Hepatocyte (in vitro differentiated cells): ENCODE data around the gene ST3GAL4. TPM values are rescaled to one million over a fixed set of nuclear protein-coding genes. Genes with fewer than 3 reads are reported as not detected.

Source experiments
- DNase-seq: peaks from one replicate; pipeline ENCODE4 v3.0.0-alpha.2; 2016; ENCODE audit warnings: low spot score
- H2AFZ ChIP-seq: fragments of 200-600 bp; sonication (generic); 2 replicates; pipeline ENCODE4 v1.6.0; 2016; ENCODE audit warnings: antibody characterized with exemption, mild to moderate bottlenecking
- H3K27ac ChIP-seq: fragments of 200-600 bp; sonication (generic); 2 replicates; pipeline ENCODE4 v1.5.1; 2016; ENCODE audit warnings: mild to moderate bottlenecking
- H3K27me3 ChIP-seq: fragments of 200-600 bp; sonication (generic); 2 replicates; pipeline ENCODE4 v1.6.1; 2016
- H3K36me3 ChIP-seq: fragments of 200-600 bp; sonication (generic); replicated peaks from 2 replicates; pipeline ENCODE4 v1.5.1; 2016; ENCODE audit warnings: low read depth; ENCODE audit not compliant: insufficient read depth
- H3K4me1 ChIP-seq: fragments of 200-600 bp; sonication (generic); 2 replicates; pipeline ENCODE4 v1.5.1; 2016; ENCODE audit warnings: mild to moderate bottlenecking, moderate library complexity; ENCODE audit not compliant: insufficient read depth
- H3K4me2 ChIP-seq: fragments of 200-600 bp; sonication (generic); 2 replicates; pipeline ENCODE4 v1.6.0; 2016
- H3K4me3 ChIP-seq: fragments of 200-600 bp; sonication (generic); 2 replicates; pipeline ENCODE4 v1.5.1; 2016; ENCODE audit warnings: mild to moderate bottlenecking
- H3K79me2 ChIP-seq: fragments of 200-600 bp; sonication (generic); 2 replicates; pipeline ENCODE4 v1.6.0; 2017; ENCODE audit warnings: mild to moderate bottlenecking
- H3K9me2 ChIP-seq: fragments of 200-600 bp; sonication (generic); replicated peaks from 2 replicates; pipeline ENCODE4 v1.6.0; 2017; ENCODE audit warnings: mild to moderate bottlenecking; ENCODE audit not compliant: insufficient read depth
- H3K9me3 ChIP-seq: fragments of 200-600 bp; sonication (generic); 2 replicates; pipeline ENCODE4 v1.5.1; 2016; ENCODE audit warnings: low read depth, mild to moderate bottlenecking
- H4K20me1 ChIP-seq: fragments of 200-600 bp; sonication (generic); 2 replicates; pipeline ENCODE4 v1.6.0; 2016; ENCODE audit warnings: mild to moderate bottlenecking; ENCODE audit not compliant: insufficient read depth, poor library complexity, severe bottlenecking
- EZH2 ChIP-seq: fragments of 200-600 bp; sonication (generic); IDR thresholded peaks from 2 replicates; pipeline ENCODE4 v1.6.1; 2016; ENCODE audit warnings: antibody characterized with exemption, mild to moderate bottlenecking, borderline replicate concordance
- EZH2phosphoT487 ChIP-seq: fragments of 200-600 bp; sonication (generic); IDR thresholded peaks from one replicate; pipeline ENCODE4 v1.6.1; 2018; ENCODE audit warnings: antibody characterized with exemption, mild to moderate bottlenecking, low read depth, moderate library complexity; ENCODE audit not compliant: unreplicated experiment, severe bottlenecking
- WGBS: methylation state at CpG from one replicate; pipeline ENCODE4 v1.1.6; 2016; ENCODE audit warnings: low lambda C conversion rate; ENCODE audit errors: missing lambda C conversion rate; 5-methylcytosine and 5-hydroxymethylcytosine counted together
- polyA plus RNA-seq: library from polyadenylated mRNA; unstranded; fragments of >200 nt; fragmentation: Nextera tagmentation; extraction: Ambion mirVana; gene quantifications from 2 replicates; pipeline ENCODE4 v1.2.1, GENCODE V29; 2016
- total RNA-seq: library from RNA; depleted of rRNA; stranded (reverse); fragments of >200 nt; gene quantifications from 2 replicates; pipeline ENCODE4 v1.2.3, GENCODE V29; 2014
- TF ChIP-seq, protein P1 (sequence below): fragments of 200-600 bp; sonication (generic); IDR thresholded peaks from 2 replicates; pipeline ENCODE4 v1.5.1; 2016; ENCODE audit warnings: antibody characterized with exemption, mild to moderate bottlenecking; ENCODE audit not compliant: poor library complexity

Gene ST3GAL4
- total and polyA plus RNA-seq, 2 experiments from 2014 or later = 31.0 to 31.5 TPM

DNA sequence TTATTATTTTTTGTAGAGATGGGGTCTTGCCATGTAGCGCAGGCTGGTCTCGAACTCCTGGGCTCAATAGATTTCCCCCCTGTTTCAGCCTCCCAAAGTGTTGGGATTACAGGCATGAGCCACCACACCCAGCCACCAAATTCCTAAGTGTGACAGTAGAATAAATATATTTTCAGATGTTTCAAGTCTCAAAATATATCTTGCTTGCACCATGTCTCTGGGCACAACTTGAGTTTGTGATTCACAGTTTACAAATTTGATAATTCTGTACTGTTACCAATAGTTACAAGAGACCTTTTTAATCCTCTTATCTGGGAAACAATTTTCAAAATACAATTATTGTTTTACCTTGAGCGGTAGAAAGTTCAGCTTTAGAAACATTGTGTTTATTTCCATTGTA is 32.5 kb upstream of the ST3GAL4 start:
- no peak overlapping the region for H3K4me3 ChIP-seq
- TF ChIP-seq, protein P1, sequence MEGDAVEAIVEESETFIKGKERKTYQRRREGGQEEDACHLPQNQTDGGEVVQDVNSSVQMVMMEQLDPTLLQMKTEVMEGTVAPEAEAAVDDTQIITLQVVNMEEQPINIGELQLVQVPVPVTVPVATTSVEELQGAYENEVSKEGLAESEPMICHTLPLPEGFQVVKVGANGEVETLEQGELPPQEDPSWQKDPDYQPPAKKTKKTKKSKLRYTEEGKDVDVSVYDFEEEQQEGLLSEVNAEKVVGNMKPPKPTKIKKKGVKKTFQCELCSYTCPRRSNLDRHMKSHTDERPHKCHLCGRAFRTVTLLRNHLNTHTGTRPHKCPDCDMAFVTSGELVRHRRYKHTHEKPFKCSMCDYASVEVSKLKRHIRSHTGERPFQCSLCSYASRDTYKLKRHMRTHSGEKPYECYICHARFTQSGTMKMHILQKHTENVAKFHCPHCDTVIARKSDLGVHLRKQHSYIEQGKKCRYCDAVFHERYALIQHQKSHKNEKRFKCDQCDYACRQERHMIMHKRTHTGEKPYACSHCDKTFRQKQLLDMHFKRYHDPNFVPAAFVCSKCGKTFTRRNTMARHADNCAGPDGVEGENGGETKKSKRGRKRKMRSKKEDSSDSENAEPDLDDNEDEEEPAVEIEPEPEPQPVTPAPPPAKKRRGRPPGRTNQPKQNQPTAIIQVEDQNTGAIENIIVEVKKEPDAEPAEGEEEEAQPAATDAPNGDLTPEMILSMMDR = no peak
- TF ChIP-seq EZH2phosphoT487 (no peak), EZH2 (no peak)
- peaks cover 14% of the 10 kb centered on the region for H3K4me1 ChIP-seq
- H3K79me2 ChIP-seq = no peaks in the 10 kb centered on the region
- no peak overlapping the region for H3K4me2 ChIP-seq
- H3K9me2 ChIP-seq = no peaks in the 10 kb centered on the region
- no peaks in the 10 kb centered on the region for H3K9me3 ChIP-seq
- H2AFZ ChIP-seq = no peak overlapping the region
- no peak for DNase-seq
- no peak overlapping the region for H3K27ac ChIP-seq
- H3K27me3 ChIP-seq = no peaks in the 10 kb centered on the region
- no peaks in the 10 kb centered on the region for H3K36me3 ChIP-seq
- H4K20me1 ChIP-seq = no peaks in the 10 kb centered on the region
- 100% methylated on average over 3 of the region's 3 CpGs for WGBS

DNA sequence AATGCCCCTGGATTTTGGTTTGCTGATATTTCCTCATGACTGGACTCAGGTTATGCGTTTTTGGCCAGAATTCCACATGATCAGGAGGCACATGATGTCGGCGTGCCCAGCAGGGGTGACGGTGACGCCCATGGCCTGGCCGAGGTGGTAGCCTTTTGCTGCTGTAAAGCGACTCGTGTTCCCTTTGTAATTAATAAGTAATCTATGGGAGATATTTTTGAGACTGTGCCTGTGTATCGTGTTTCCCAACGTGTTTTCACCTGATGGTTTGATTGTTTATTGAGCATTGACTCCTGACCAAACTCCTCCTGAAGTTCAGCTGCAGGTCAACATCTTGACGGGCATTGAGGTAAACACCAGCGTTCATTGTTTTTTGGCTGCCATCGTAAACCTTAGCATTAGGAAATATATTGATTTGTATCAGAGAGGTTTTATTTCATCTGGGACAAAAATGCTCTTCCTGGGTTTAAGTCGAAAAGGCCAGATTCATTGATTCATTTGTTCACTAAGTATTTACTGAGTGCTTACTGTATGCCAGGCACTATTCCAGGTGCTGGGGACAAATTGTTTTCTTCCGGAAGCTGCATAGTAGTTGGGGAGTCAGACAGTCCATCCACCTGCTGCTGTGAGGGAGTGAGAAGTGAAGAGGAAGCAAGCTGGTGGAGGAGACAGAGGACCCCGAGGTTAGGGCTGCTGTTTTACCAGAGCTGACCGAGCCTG is 28.0 kb upstream of the ST3GAL4 start:
- DNase-seq = no peak
- Histone ChIP-seq H3K36me3 (no peaks in the 10 kb centered on the region), H3K9me2 (no peaks in the 10 kb centered on the region), H4K20me1 (no peaks in the 10 kb centered on the region), H3K4me2 (no peak overlapping the region), H2AFZ (no peak overlapping the region), H3K79me2 (no peaks in the 10 kb centered on the region), H3K27me3 (no peaks in the 10 kb centered on the region), H3K9me3 (no peaks in the 10 kb centered on the region), H3K4me1 (peaks cover 1% of the 10 kb centered on the region), H3K27ac (no peak overlapping the region), H3K4me3 (no peak overlapping the region)
- no peak for TF ChIP-seq EZH2phosphoT487
- no peak for TF ChIP-seq EZH2
- WGBS = 85% methylated on average over 17 of the region's 17 CpGs

DNA sequence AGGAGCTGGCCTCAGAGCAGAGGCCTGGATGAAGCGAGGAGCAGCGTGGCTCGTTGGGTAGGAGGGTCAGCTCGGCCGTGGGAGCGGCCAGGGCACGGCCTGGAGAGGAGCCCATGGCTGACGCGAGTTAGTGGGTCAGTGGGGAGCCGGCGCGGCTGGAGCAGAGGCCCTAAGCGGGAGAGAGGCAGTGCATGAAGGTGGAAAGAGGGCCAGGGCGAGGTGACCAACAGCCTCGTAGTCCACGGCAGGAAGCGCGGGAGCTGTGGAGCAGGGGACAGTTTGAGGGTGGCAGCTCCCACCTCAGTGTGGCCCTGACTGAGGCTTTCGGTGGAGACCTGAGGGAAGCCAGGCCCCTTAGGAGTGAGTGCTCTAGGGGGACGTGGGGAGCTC is 27.5 kb upstream of the ST3GAL4 start:
- DNase-seq = no peak
- WGBS = 91% methylated on average over 20 of the region's 20 CpGs
- no peaks in the 10 kb centered on the region for H3K79me2 ChIP-seq
- no peaks in the 10 kb centered on the region for H4K20me1 ChIP-seq
- no peak overlapping the region for H2AFZ ChIP-seq
- H3K9me2 ChIP-seq = no peaks in the 10 kb centered on the region
- no peak overlapping the region for H3K27ac ChIP-seq
- H3K9me3 ChIP-seq = no peaks in the 10 kb centered on the region
- TF ChIP-seq EZH2phosphoT487 = no peak
- TF ChIP-seq EZH2 = no peak
- TF ChIP-seq, protein P1 = no peak
- H3K4me2 ChIP-seq = no peak overlapping the region
- H3K4me1 ChIP-seq = peaks cover 4% of the 10 kb centered on the region
- no peaks in the 10 kb centered on the region for H3K36me3 ChIP-seq
- no peak overlapping the region for H3K4me3 ChIP-seq
- H3K27me3 ChIP-seq = no peaks in the 10 kb centered on the region

DNA sequence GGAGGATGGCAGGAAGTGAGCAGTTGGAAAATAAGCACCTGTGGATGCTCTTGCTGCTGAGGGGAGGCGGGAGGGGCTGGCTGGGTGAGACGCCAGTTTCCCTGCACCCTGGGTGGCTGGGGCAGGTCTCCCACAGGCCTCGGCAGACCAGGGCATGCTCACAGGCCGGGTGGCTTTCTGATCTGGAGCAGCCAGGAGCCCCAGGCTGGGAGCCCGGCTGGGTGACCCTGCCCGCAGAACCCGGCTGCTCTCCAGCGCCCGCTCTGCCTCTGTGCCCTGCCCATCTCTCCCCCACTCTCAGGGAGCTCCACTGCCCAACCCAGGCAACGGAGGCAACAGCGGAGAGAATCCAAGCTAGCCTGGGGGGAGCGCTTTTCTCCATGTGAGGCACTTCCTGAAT is 27.0 kb upstream of the ST3GAL4 start:
- Histone ChIP-seq H3K27ac (no peak overlapping the region), H3K9me2 (no peaks in the 10 kb centered on the region), H3K4me2 (no peak overlapping the region), H3K4me1 (peaks cover 4% of the 10 kb centered on the region), H3K79me2 (no peaks in the 10 kb centered on the region), H3K27me3 (no peaks in the 10 kb centered on the region), H3K36me3 (no peaks in the 10 kb centered on the region), H4K20me1 (no peaks in the 10 kb centered on the region), H2AFZ (no peak overlapping the region), H3K9me3 (no peaks in the 10 kb centered on the region), H3K4me3 (no peak overlapping the region)
- TF ChIP-seq EZH2 (no peak), EZH2phosphoT487 (no peak)
- TF ChIP-seq, protein P1 = no peak
- WGBS = 97% methylated on average over 12 of the region's 12 CpGs
- DNase-seq = no peak
